HG03159 (cell line): ENCODE data around the gene FBXL4.
"Not testable (repeated sequence)": the region's sequence is repeated elsewhere in the genome, so short reads cannot be mapped to it uniquely, and the experiment has no call there.

Experiments used
- ATAC-seq: cut with Tn5 transposase; IDR thresholded peaks from one replicate; pipeline ENCODE4 v1.9.1; 2021; ENCODE audit warnings: mild to moderate bottlenecking, moderate library complexity; ENCODE audit not compliant: unreplicated experiment

Gene FBXL4

DNA sequence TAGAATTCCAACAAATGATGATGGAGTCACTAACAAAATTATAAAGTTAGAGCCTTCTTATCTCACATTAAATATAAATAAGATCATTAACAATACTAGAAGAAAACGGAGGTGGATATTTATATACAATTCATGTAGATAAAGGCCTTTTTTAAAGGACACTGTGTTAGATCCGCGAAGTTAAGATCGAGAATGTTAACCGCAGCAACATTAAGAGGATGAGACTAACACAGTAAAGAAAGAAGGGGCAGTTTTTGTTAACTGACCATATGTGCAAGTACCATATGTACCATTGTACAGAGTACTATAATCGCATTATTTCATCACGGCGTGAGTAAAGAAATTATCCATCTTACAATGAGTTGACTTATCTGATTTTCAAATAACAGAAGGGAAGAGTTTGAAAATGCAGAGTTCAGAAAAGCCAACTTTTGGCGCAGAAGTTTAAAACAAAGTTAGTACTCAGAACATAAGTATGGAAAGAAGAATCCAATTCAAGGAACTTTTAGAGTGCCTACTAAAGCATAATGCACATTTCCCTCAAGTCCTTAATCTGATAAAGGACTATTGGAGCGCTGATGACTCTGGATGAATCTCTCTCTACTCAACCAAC lies 1.4 kb downstream of the FBXL4 start:
- no peak for ATAC-seq

GRCh38 chr6:98945311-98946115 lies 2.2 kb downstream of the FBXL4 start:
- no peak for ATAC-seq

DNA sequence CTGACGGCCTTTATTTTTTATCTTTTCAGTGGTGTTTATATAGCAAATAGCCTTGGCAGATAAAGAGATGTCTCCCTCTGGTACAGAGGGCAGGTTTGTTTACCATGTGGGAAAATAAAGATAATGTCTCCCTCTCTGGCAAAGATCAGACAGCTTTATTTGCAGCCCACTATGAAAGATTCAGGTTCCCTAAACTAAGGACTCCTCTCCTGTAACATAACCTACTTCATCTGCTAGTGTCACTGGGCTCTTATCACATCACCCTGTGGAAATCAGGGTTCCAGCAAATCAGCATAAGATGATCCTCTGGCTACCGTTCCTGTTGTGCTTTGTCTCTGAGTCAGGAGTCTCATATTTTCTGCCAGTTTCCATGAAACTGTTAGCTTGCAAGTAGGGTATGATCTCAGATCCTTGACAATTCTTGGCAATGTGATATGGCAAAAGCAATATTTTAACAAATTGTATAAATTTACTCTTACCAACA lies 3.1 kb downstream of the FBXL4 start:
- no peak for ATAC-seq

GRCh38 chr6:98944168-98944567 lies 3.6 kb downstream of the FBXL4 start:
- no peak for ATAC-seq

DNA sequence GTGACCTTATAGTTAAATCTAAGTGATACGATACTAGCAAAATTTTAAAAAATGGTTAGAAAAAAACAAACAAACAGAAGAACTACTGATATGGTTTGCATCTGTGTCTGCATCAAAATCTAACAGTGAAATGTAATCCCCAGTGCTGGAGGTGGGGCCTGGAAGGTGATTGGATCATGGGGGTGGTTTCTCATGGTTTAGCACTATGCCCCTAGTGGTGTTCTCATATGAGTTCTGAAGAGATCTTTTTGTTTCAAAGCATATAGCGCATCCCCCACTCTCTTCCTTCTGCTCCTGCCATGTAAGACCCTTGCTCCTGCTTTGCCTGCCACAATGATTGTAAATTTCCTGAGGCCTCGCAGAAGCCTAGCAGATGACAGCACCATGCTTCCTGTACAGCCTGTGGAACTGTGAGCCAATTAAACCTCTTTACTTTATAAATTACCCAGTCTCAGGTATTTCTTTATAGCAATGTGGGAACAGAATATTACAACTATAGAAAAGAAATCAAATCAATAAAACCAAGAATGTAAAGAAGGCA lies 5.4 kb downstream of the FBXL4 start:
- ATAC-seq, result no peak

DNA sequence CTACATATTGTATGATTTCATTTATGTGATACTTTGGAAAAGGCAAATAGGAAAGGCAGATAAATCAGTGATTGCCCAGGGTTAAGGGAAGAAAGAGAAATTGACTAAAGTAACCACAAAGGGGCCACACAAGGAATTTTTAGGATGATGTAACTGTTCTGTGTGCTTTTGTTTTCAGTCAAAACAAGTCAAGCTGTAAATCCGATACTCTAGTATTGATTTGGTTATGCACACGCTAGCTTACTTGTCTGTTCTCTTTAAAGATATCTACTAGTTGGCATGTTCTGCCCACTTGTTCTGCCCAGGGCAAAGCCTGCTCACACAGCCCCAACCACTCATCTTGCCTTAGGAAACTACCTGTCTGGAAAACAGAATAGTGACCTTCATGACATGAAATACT lies 6.4 kb downstream of the FBXL4 start:
- ATAC-seq, result no peak

- ATAC-seq, result no peak
These were observed 10.4 kb downstream of the FBXL4 start for GRCh38 chr6:98937351-98937750.

- ATAC-seq, result no peak
These were observed 15.4 kb downstream of the FBXL4 start for GRCh38 chr6:98932381-98932780.

GRCh38 chr6:98931696-98932095 lies 16.1 kb downstream of the FBXL4 start:
- no peak for ATAC-seq

DNA sequence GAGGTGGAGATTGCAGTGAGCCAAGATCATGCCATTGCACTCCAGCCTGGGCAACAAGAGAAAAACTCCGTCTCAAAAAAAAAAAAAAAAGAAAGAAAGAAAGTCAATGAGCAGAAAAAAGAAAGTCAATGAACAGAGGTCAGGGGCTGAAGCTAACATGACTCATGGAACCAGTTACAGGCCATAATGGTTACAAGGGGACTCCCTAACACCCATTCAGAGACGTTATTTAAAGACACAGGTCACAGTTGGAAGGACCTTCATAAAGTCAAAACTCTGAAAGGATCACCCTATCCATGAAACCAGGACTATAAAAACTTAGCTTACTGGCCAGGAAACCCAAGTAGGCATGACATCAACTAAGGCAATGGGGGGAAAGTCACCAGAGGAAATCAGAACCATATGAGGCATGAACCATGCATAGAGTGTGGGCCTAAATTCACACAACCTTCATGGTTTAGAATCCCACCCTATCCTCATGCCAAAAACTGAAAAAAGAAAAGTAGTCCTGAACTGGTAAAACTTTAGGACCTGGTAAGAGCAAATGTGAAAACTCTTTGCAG lies 18.2 kb downstream of the FBXL4 start:
- ATAC-seq, result no peak

- no peak for ATAC-seq
These were observed 19.1 kb downstream of the FBXL4 start for GRCh38 chr6:98928688-98929087.

DNA sequence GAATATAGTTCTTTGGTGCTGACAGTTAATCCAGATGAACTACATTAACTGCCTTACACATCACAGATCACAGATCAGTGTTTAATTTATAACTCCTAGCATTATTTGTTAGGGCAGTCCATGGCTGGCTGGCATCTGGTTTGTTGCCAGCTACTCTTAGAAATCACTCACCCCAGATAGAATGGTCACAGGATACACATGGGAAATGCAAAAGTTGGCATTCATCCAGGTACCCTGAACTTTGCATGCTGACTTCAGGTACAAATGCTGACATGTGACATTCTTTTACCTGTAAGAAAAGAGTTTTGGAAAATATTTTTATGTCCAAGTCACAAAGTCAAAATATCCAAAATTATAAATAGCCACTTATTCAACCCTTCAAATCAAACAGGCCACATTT lies 20.2 kb downstream of the FBXL4 start:
- no peak for ATAC-seq

DNA sequence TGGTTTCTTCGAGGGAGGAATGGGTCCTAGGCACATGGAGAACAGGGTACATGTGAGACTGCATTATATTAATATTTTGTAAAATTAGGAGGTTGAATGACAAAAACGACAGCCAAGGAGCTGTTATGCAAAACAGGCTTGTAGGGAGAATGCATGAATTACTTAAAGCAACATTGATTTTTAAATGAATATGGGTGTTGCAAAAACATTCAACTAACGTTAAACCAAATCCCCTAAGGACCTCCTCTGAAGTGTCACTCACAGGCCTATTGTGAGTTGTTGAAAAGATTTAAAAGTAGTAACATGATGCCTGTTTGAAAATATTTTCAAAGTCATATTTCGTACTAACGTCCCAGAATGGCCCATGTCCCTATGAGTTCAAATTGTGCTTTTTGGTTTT lies 21.9 kb downstream of the FBXL4 start:
- no peak for ATAC-seq

DNA sequence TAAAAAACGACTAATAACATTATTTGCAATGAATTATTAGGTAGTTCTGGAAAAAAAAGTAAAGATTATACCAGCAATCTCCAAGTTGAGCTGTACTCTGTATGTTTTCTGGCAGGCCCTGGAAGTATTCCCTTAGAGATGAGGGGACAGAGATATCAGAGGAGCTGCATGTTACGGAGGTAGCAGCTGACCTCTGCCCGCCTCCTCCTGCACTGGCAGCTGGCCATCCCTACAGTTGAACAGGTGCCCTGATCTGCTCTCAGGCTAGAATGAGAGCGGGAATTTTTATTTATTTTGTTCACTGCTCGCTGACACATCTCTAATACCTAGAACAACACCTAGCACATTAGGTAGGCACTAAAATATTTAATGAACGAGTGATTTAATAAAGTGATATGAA lies 23.1 kb downstream of the FBXL4 start:
- no peak for ATAC-seq

- ATAC-seq, result peak; percentile 89
These were observed 26.8 kb downstream of the FBXL4 start for GRCh38 chr6:98920904-98921431.

DNA sequence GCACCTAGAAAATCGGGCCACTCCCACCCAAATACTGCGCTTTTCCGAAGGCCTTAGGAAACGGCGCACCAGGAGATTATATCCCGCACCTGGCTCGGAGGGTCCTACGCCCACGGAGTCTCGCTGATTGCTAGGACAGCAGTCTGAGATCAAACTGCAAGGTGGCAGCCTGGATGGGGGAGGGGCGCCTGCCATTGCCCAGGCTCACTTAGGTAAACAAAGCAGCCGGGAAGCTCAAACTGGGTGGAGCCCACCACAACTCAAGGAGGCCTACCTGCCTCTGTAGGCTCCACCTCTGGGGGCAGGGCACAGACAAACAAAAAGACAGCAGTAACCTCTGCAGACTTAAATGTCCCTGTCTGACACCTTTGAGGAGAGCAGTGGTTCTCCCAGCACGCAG lies 36.8 kb downstream of the FBXL4 start:
- ATAC-seq, result not testable (repeated sequence)

DNA sequence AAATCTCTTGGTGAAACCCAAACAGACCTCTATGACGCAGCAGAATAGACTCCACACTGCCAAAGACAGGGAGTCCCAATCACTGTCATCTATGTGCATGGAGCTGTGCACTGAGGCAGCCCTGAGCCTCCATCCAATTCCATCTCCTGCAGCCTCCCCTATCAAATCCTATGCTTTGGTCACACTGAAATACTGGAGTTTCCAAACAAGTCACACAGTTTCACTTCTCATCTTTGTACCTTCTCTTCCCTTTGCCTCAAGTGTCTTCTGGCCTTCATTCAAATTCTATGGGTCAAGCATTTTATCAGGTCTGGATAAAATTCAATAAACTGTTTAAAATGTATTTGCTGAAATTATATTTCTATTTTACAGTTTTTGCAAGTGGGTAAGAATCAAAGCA lies 38.5 kb downstream of the FBXL4 start:
- no peak for ATAC-seq

GRCh38 chr6:98906342-98906741 lies 41.4 kb downstream of the FBXL4 start:
- not testable (repeated sequence) for ATAC-seq

DNA sequence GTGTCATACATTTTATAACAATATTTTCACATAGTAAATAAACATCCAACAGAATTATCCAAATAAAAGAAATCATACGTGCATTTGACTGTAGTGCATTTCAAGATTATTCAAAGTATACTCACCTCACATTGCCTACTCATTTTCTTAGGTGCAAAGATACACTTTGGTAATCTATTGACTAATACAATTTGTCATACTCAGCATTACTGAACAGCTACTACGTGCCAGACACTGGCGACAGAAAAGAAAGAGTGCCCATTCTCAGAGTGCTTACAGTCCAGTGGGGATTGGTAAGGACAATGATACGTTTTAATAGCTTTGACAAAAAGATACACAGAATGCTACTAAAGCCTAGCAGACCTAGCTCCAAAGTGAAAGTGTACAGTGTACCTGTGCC lies 42.0 kb downstream of the FBXL4 start:
- ATAC-seq, result no peak

DNA sequence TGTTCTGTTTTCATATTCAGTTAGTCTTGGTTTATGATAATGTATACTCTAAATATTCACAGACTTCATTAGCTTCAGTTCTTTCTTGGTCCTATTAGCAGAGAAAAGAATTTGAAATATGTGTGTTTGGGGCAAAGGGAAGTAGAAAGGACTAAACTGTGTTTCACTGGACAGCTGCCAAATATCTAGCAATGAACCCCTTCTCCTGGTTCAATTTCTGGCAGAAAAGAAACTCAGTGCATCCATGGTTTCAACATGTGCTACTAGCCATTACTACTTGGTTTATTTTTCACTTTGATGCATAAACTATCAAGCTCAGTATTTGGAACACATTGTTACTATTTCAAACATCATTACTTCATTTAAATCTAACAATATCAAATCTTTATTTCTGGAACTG lies 43.6 kb downstream of the FBXL4 start:
- ATAC-seq, result no peak

GRCh38 chr6:98900706-98901105 lies 47.0 kb downstream of the FBXL4 start:
- ATAC-seq, result no peak

- no peak for ATAC-seq
These were observed 52.9 kb downstream of the FBXL4 start for GRCh38 chr6:98894810-98895209.
